WTC11 (cell line): ENCODE measurements around the gene CRTAP. TPM values are rescaled to one million over a fixed set of nuclear protein-coding genes. Genes with fewer than 3 reads are reported as not detected.

Experiments used
- ATF1 ChIP-seq: sonication (generic); formaldehyde crosslinking; IDR thresholded peaks from 2 replicates; pipeline ENCODE4 v1.8.1; 2023; ENCODE audit warnings: mild to moderate bottlenecking, moderate library complexity, missing genetic modification reagents
- FOXK1 ChIP-seq: sonication (generic); formaldehyde crosslinking; IDR thresholded peaks from 2 replicates; pipeline ENCODE4 v1.8.0; 2022; ENCODE audit warnings: mild to moderate bottlenecking, moderate library complexity, missing genetic modification reagents
- FOXP1 ChIP-seq: sonication (generic); formaldehyde crosslinking; IDR thresholded peaks from 2 replicates; pipeline ENCODE4 v1.8.0; 2022; ENCODE audit warnings: missing genetic modification reagents, mild to moderate bottlenecking, moderate library complexity, borderline replicate concordance
- GABPB1 ChIP-seq: sonication (generic); formaldehyde crosslinking; IDR thresholded peaks from 2 replicates; pipeline ENCODE4 v1.8.1; 2023; ENCODE audit warnings: mild to moderate bottlenecking, missing genetic modification reagents
- NFATC4 ChIP-seq: fragments of 250-450 bp; sonication (Bioruptor Pico); IDR thresholded peaks from 2 replicates; pipeline ENCODE4 v1.9.0; 2021; ENCODE audit warnings: mild to moderate bottlenecking
- NR3C1 ChIP-seq: sonication (generic); formaldehyde crosslinking; conservative IDR thresholded peaks from 2 replicates; pipeline ENCODE4 v1.8.1; 2023; ENCODE audit warnings: low read depth, mild to moderate bottlenecking, missing genetic modification reagents
- SOX15 ChIP-seq: fragments of 250-450 bp; sonication (Bioruptor Pico); IDR thresholded peaks from 2 replicates; pipeline ENCODE4 v1.9.0; 2021; ENCODE audit warnings: mild to moderate bottlenecking
- ZBTB21 ChIP-seq: sonication (generic); formaldehyde crosslinking; IDR thresholded peaks from 2 replicates; pipeline ENCODE4 v1.8.1; 2023; ENCODE audit warnings: mild to moderate bottlenecking, missing genetic modification reagents, borderline replicate concordance
- ZNF263 ChIP-seq: sonication (generic); formaldehyde crosslinking; IDR thresholded peaks from 2 replicates; pipeline ENCODE4 v1.8.1; 2022; ENCODE audit warnings: low read depth, mild to moderate bottlenecking, moderate library complexity, missing genetic modification reagents
- ZNF396 ChIP-seq: fragments of 250-450 bp; sonication (Bioruptor Pico); IDR thresholded peaks from 2 replicates; pipeline ENCODE4 v1.8.0; 2021; ENCODE audit warnings: mild to moderate bottlenecking, moderate library complexity, borderline replicate concordance
- ZNF416 ChIP-seq: fragments of 250-450 bp; sonication (Bioruptor Pico); IDR thresholded peaks from 2 replicates; pipeline ENCODE4 v1.9.0; 2021; ENCODE audit warnings: mild to moderate bottlenecking, inconsistent platforms
- total RNA-seq: library from RNA; stranded (reverse); gene quantifications from 3 replicates; pipeline ENCODE4 v1.2.3, GENCODE V29; 2021
- TF ChIP-seq, protein P1 (sequence below): sonication (generic); formaldehyde crosslinking; IDR thresholded peaks from 2 replicates; pipeline ENCODE4 v1.8.1; 2022; ENCODE audit warnings: low read depth, mild to moderate bottlenecking, moderate library complexity, missing genetic modification reagents, borderline replicate concordance
- TF ChIP-seq, protein P2 (sequence below): fragments of 250-450 bp; sonication (Bioruptor Pico); IDR thresholded peaks from 2 replicates; pipeline ENCODE4 v1.9.0; 2021; ENCODE audit warnings: mild to moderate bottlenecking, borderline replicate concordance
- TF ChIP-seq, protein P3 (sequence below): sonication (generic); formaldehyde crosslinking; IDR thresholded peaks from 2 replicates; pipeline ENCODE4 v1.8.1; 2022; ENCODE audit warnings: mild to moderate bottlenecking, moderate library complexity, missing genetic modification reagents
- TF ChIP-seq, protein P4 (sequence below): sonication (generic); formaldehyde crosslinking; IDR thresholded peaks from 2 replicates; pipeline ENCODE4 v1.8.0; 2022; ENCODE audit warnings: mild to moderate bottlenecking, missing genetic modification reagents
- TF ChIP-seq, protein P5 (sequence below): sonication (generic); formaldehyde crosslinking; IDR thresholded peaks from 2 replicates; pipeline ENCODE4 v1.8.0; 2023; ENCODE audit warnings: mild to moderate bottlenecking, missing genetic modification reagents
- TF ChIP-seq, protein P6 (sequence below): fragments of 250-450 bp; sonication (Bioruptor Pico); IDR thresholded peaks from 2 replicates; pipeline ENCODE4 v1.9.0; 2021; ENCODE audit warnings: mild to moderate bottlenecking
- TF ChIP-seq, protein P7 (sequence below): fragments of 250-450 bp; sonication (Bioruptor Pico); IDR thresholded peaks from 2 replicates; pipeline ENCODE4 v2.1.2; 2022; ENCODE audit warnings: mild to moderate bottlenecking, moderate library complexity
- TF ChIP-seq, protein P8 (sequence below): sonication (generic); formaldehyde crosslinking; conservative IDR thresholded peaks from 2 replicates; pipeline ENCODE4 v1.8.1; 2023; ENCODE audit warnings: mild to moderate bottlenecking, low read depth, missing genetic modification reagents, moderate library complexity

Gene CRTAP
- total RNA-seq, 1 experiment from 2014 or later: 156 TPM

DNA sequence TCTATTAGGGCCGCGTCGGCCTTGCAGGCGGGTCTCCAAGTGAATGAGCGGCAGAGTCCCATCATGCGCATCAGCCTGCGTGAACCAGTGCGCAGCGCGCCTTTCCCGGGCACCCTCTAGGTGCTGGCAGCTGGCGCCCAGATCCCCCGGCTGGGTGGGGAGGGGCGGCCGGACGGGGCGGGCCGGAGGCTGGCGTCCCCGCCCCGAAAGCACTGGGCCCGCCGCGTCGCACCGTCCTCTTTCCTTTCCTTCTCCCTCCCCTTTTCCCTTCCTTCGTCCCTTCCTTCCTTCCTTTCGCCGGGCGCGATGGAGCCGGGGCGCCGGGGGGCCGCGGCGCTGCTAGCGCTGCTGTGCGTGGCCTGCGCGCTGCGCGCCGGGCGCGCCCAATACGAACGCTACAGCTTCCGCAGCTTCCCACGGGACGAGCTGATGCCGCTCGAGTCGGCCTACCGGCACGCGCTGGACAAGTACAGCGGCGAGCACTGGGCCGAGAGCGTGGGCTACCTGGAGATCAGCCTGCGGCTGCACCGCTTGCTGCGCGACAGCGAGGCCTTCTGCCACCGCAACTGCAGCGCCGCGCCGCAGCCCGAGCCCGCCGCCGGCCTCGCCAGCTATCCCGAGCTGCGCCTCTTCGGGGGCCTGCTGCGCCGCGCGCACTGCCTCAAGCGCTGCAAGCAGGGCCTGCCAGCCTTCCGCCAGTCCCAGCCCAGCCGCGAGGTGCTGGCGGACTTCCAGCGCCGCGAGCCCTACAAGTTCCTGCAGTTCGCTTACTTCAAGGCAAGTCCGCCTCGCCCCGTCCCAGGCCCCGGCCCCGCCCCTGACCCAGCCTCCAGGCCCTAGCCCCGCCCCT is at the start of gene CRTAP (continued):
- TF ChIP-seq, protein P1, sequence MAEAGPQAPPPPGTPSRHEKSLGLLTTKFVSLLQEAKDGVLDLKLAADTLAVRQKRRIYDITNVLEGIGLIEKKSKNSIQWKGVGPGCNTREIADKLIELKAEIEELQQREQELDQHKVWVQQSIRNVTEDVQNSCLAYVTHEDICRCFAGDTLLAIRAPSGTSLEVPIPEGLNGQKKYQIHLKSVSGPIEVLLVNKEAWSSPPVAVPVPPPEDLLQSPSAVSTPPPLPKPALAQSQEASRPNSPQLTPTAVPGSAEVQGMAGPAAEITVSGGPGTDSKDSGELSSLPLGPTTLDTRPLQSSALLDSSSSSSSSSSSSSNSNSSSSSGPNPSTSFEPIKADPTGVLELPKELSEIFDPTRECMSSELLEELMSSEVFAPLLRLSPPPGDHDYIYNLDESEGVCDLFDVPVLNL: 0 out of 2 replicates have a peak, but pooled peaks have one; percentile 40
- TF ChIP-seq GABPB1 (CRISPR knock-in tag) (peak; percentile 50; the same call in 1 of the 2 replicates), SOX15 (CRISPR knock-in tag) (no peak), ZBTB21 (no peak), NR3C1 (CRISPR knock-in tag) (no peak), ZNF263 (CRISPR knock-in tag) (no peak), ATF1 (CRISPR knock-in tag) (no peak), NFATC4 (CRISPR knock-in tag) (no peak), FOXP1 (peak; percentile 95), ZNF396 (CRISPR knock-in tag) (no peak), FOXK1 (CRISPR knock-in tag) (peak; percentile 15; the same call in 1 of the 2 replicates), ZNF416 (no peak)
- TF ChIP-seq, protein P2, sequence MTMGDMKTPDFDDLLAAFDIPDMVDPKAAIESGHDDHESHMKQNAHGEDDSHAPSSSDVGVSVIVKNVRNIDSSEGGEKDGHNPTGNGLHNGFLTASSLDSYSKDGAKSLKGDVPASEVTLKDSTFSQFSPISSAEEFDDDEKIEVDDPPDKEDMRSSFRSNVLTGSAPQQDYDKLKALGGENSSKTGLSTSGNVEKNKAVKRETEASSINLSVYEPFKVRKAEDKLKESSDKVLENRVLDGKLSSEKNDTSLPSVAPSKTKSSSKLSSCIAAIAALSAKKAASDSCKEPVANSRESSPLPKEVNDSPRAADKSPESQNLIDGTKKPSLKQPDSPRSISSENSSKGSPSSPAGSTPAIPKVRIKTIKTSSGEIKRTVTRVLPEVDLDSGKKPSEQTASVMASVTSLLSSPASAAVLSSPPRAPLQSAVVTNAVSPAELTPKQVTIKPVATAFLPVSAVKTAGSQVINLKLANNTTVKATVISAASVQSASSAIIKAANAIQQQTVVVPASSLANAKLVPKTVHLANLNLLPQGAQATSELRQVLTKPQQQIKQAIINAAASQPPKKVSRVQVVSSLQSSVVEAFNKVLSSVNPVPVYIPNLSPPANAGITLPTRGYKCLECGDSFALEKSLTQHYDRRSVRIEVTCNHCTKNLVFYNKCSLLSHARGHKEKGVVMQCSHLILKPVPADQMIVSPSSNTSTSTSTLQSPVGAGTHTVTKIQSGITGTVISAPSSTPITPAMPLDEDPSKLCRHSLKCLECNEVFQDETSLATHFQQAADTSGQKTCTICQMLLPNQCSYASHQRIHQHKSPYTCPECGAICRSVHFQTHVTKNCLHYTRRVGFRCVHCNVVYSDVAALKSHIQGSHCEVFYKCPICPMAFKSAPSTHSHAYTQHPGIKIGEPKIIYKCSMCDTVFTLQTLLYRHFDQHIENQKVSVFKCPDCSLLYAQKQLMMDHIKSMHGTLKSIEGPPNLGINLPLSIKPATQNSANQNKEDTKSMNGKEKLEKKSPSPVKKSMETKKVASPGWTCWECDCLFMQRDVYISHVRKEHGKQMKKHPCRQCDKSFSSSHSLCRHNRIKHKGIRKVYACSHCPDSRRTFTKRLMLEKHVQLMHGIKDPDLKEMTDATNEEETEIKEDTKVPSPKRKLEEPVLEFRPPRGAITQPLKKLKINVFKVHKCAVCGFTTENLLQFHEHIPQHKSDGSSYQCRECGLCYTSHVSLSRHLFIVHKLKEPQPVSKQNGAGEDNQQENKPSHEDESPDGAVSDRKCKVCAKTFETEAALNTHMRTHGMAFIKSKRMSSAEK (CRISPR knock-in tag): no peak
- TF ChIP-seq, protein P3, sequence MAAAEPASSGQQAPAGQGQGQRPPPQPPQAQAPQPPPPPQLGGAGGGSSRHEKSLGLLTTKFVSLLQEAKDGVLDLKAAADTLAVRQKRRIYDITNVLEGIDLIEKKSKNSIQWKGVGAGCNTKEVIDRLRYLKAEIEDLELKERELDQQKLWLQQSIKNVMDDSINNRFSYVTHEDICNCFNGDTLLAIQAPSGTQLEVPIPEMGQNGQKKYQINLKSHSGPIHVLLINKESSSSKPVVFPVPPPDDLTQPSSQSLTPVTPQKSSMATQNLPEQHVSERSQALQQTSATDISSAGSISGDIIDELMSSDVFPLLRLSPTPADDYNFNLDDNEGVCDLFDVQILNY (CRISPR knock-in tag): peak; percentile 66
- TF ChIP-seq, protein P4, sequence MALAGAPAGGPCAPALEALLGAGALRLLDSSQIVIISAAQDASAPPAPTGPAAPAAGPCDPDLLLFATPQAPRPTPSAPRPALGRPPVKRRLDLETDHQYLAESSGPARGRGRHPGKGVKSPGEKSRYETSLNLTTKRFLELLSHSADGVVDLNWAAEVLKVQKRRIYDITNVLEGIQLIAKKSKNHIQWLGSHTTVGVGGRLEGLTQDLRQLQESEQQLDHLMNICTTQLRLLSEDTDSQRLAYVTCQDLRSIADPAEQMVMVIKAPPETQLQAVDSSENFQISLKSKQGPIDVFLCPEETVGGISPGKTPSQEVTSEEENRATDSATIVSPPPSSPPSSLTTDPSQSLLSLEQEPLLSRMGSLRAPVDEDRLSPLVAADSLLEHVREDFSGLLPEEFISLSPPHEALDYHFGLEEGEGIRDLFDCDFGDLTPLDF (CRISPR knock-in tag): 0 out of 2 replicates have a peak, but pooled peaks have one; percentile 22
- TF ChIP-seq, protein P5, sequence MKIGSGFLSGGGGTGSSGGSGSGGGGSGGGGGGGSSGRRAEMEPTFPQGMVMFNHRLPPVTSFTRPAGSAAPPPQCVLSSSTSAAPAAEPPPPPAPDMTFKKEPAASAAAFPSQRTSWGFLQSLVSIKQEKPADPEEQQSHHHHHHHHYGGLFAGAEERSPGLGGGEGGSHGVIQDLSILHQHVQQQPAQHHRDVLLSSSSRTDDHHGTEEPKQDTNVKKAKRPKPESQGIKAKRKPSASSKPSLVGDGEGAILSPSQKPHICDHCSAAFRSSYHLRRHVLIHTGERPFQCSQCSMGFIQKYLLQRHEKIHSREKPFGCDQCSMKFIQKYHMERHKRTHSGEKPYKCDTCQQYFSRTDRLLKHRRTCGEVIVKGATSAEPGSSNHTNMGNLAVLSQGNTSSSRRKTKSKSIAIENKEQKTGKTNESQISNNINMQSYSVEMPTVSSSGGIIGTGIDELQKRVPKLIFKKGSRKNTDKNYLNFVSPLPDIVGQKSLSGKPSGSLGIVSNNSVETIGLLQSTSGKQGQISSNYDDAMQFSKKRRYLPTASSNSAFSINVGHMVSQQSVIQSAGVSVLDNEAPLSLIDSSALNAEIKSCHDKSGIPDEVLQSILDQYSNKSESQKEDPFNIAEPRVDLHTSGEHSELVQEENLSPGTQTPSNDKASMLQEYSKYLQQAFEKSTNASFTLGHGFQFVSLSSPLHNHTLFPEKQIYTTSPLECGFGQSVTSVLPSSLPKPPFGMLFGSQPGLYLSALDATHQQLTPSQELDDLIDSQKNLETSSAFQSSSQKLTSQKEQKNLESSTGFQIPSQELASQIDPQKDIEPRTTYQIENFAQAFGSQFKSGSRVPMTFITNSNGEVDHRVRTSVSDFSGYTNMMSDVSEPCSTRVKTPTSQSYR (CRISPR knock-in tag): no peak
- TF ChIP-seq, protein P6, sequence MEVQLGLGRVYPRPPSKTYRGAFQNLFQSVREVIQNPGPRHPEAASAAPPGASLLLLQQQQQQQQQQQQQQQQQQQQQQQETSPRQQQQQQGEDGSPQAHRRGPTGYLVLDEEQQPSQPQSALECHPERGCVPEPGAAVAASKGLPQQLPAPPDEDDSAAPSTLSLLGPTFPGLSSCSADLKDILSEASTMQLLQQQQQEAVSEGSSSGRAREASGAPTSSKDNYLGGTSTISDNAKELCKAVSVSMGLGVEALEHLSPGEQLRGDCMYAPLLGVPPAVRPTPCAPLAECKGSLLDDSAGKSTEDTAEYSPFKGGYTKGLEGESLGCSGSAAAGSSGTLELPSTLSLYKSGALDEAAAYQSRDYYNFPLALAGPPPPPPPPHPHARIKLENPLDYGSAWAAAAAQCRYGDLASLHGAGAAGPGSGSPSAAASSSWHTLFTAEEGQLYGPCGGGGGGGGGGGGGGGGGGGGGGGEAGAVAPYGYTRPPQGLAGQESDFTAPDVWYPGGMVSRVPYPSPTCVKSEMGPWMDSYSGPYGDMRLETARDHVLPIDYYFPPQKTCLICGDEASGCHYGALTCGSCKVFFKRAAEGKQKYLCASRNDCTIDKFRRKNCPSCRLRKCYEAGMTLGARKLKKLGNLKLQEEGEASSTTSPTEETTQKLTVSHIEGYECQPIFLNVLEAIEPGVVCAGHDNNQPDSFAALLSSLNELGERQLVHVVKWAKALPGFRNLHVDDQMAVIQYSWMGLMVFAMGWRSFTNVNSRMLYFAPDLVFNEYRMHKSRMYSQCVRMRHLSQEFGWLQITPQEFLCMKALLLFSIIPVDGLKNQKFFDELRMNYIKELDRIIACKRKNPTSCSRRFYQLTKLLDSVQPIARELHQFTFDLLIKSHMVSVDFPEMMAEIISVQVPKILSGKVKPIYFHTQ (CRISPR knock-in tag): no peak
- TF ChIP-seq, protein P7, sequence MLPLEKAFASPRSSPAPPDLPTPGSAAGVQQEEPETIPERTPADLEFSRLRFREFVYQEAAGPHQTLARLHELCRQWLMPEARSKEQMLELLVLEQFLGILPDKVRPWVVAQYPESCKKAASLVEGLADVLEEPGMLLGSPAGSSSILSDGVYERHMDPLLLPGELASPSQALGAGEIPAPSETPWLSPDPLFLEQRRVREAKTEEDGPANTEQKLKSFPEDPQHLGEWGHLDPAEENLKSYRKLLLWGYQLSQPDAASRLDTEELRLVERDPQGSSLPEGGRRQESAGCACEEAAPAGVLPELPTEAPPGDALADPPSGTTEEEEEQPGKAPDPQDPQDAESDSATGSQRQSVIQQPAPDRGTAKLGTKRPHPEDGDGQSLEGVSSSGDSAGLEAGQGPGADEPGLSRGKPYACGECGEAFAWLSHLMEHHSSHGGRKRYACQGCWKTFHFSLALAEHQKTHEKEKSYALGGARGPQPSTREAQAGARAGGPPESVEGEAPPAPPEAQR (CRISPR knock-in tag): no peak
- TF ChIP-seq, protein P8, sequence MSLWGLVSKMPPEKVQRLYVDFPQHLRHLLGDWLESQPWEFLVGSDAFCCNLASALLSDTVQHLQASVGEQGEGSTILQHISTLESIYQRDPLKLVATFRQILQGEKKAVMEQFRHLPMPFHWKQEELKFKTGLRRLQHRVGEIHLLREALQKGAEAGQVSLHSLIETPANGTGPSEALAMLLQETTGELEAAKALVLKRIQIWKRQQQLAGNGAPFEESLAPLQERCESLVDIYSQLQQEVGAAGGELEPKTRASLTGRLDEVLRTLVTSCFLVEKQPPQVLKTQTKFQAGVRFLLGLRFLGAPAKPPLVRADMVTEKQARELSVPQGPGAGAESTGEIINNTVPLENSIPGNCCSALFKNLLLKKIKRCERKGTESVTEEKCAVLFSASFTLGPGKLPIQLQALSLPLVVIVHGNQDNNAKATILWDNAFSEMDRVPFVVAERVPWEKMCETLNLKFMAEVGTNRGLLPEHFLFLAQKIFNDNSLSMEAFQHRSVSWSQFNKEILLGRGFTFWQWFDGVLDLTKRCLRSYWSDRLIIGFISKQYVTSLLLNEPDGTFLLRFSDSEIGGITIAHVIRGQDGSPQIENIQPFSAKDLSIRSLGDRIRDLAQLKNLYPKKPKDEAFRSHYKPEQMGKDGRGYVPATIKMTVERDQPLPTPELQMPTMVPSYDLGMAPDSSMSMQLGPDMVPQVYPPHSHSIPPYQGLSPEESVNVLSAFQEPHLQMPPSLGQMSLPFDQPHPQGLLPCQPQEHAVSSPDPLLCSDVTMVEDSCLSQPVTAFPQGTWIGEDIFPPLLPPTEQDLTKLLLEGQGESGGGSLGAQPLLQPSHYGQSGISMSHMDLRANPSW: no peak
